Stimulated activated CD4-positive, alpha-beta T cell treated with anti-CD3 and anti-CD28 coated beads, Interleukin-12 subunit alpha, Interleukin-12 subunit beta, amount 100 ng/mL, for 48 hours (primary cell): ENCODE results near the gene FA2H.
"Not testable (repeated sequence)": the region's sequence is repeated elsewhere in the genome, so short reads cannot be mapped to it uniquely, and the experiment has no call there.

Source experiments
- DNase-seq, 3 donors: peaks; one replicate each; pipeline ENCODE4 v3.0.0-alpha.2; 2020; ENCODE audit warnings: low read depth in 2 of 3, low spot score in 1 of 3

FA2H gene

GRCh38 chr16:74770831-74771526 is 3.6 kb downstream of the FA2H start:
- no peak for DNase-seq

- DNase-seq: no peak
These were observed 4.9 kb downstream of the FA2H start for GRCh38 chr16:74769586-74770190.

GRCh38 chr16:74768239-74768638 is 6.4 kb downstream of the FA2H start:
- DNase-seq: no peak

GRCh38 chr16:74767749-74768148 is 6.9 kb downstream of the FA2H start:
- no peak for DNase-seq

GRCh38 chr16:74766729-74767128 is 7.9 kb downstream of the FA2H start:
- no peak for DNase-seq

- not testable (repeated sequence) for DNase-seq
These were observed 10.4 kb downstream of the FA2H start for GRCh38 chr16:74764184-74764583.

- no peak for DNase-seq
These were observed 13.0 kb downstream of the FA2H start for GRCh38 chr16:74761665-74762064.

GRCh38 chr16:74760007-74760767 is 14.4 kb downstream of the FA2H start:
- no peak for DNase-seq

GRCh38 chr16:74759564-74759963 is 15.1 kb downstream of the FA2H start:
- no peak for DNase-seq

GRCh38 chr16:74758801-74759200 is 15.8 kb downstream of the FA2H start:
- no peak for DNase-seq

- DNase-seq: no peak
These were observed 17.3 kb downstream of the FA2H start for GRCh38 chr16:74757349-74757748.

GRCh38 chr16:74756203-74756602 is 18.4 kb downstream of the FA2H start:
- DNase-seq: no peak

- DNase-seq: no peak
These were observed 21.4 kb downstream of the FA2H start for GRCh38 chr16:74753180-74753579.

- no peak for DNase-seq
These were observed 21.9 kb downstream of the FA2H start for GRCh38 chr16:74752756-74753155.

- DNase-seq: no peak
These were observed 22.4 kb downstream of the FA2H start for GRCh38 chr16:74752258-74752657.

- DNase-seq: no peak
These were observed 23.0 kb downstream of the FA2H start for GRCh38 chr16:74751658-74752057.

GRCh38 chr16:74749291-74750055 is 25.1 kb downstream of the FA2H start:
- DNase-seq: no peak

- no peak for DNase-seq
These were observed 26.0 kb downstream of the FA2H start for GRCh38 chr16:74748616-74749026.

GRCh38 chr16:74747716-74748615 is 26.7 kb downstream of the FA2H start:
- no peak for DNase-seq

GRCh38 chr16:74745926-74746325 is 28.7 kb downstream of the FA2H start:
- no peak for DNase-seq
